ENCODE results near the gene NOL9. TPM values are rescaled to one million over a fixed set of nuclear protein-coding genes. Genes with fewer than 3 reads are reported as not detected.

The NOL9 gene
- total and polyA plus RNA-seq, 4 donors: 3.4 to 29.4 (median 16.7) TPM

DNA sequence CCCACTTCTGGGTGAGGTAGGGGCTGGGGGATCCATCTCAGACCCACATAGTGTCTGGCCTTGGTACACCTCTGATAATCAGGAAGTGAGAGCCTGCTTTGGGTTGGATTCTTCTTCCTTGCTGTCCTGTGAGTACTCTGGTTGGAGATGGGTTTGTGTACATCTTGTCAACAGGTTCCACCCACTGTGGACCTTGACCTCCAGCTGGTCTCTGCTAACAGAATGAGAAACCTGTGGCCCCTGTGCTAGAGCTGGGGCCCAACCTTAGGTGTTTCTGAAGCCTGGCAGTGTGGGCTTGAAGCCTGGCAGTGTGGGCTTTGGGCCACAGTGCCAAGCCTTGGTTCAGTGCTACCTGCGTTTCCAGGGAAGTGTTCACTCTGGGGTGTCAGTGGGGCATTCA is 28.1 kb upstream of the NOL9 start:
- no peak overlapping the region for H3K4me3 ChIP-seq
- H3K4me1 ChIP-seq (ENCODE audit: control insufficient read depth in 5 of 5, insufficient read depth in 5 of 5, low read length in 5 of 5): peaks cover 0 to 25% (median 8%) of the 10 kb centered on the region in 5 donors
- H3K9ac ChIP-seq (ENCODE audit: insufficient read depth in 1 of 2, low read length in 2 of 2): no peak overlapping the region
- TF ChIP-seq, protein P1, sequence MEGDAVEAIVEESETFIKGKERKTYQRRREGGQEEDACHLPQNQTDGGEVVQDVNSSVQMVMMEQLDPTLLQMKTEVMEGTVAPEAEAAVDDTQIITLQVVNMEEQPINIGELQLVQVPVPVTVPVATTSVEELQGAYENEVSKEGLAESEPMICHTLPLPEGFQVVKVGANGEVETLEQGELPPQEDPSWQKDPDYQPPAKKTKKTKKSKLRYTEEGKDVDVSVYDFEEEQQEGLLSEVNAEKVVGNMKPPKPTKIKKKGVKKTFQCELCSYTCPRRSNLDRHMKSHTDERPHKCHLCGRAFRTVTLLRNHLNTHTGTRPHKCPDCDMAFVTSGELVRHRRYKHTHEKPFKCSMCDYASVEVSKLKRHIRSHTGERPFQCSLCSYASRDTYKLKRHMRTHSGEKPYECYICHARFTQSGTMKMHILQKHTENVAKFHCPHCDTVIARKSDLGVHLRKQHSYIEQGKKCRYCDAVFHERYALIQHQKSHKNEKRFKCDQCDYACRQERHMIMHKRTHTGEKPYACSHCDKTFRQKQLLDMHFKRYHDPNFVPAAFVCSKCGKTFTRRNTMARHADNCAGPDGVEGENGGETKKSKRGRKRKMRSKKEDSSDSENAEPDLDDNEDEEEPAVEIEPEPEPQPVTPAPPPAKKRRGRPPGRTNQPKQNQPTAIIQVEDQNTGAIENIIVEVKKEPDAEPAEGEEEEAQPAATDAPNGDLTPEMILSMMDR (IDR thresholded peaks at IDR 0.05; ENCODE audit: control extremely low read depth, extremely low read depth): no peak
- no peaks in the 10 kb centered on the region for H3K27me3 ChIP-seq (ENCODE audit: control insufficient read depth in 3 of 3, insufficient read depth in 3 of 3, low read length in 2 of 3)
- H3K36me3 ChIP-seq (ENCODE audit: control insufficient read depth in 4 of 4, insufficient read depth in 4 of 4, low read length in 4 of 4): peaks cover 0 to 3% (median 1%) of the 10 kb centered on the region in 4 donors
- H3K9me3 ChIP-seq (ENCODE audit: control insufficient read depth in 4 of 4, insufficient read depth in 3 of 4, low read length in 3 of 4): no peaks in the 10 kb centered on the region
- WGBS, 2 donors: 82 to 95% methylated on average over 1 of the region's 1 CpG
- peak overlapping the region in 1 of 2 donors; percentile 21 for H3K27ac ChIP-seq (ENCODE audit: low read depth in 1 of 2, low read length in 1 of 2)
- DNase-seq (no peak), ATAC-seq (ENCODE audit: insufficient read depth, low FRiP score) (no peak)

DNA sequence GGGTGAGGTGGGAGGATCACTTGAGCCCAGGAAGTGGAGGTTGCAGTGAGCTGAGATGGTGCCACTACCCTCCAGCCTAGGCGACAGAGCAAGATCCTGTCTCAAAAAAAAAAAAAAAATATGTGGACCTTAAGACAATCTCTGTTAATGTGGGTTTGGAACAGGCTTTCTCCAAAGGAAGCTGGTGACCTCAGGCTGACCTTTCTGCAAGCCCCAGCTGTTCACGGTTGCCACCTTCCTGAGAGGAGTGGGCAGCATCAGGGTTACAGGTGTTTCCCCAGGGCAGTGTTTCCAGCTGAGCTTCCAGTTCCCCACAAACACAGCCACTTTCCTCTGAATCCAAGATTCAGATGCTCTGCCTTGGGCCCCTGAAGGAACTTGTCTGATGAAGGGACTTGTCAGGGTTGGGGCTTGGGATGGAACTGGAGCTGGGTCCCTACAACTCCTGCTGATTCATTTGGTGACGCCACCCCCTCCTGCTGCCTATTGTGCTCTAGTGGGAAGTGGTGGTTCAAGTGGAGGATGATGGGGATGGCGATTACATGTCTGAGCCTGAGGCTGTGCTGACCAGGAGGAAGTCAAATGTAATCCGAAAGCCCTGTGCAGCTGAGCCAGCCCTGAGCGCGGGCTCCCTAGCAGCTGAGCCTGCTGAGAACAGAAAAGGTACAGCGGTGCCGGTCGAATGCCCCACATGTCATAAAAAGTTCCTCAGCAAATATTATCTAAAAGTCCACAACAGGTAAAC is 27.4 kb upstream of the NOL9 start:
- peak overlapping the region; percentile 7 to 9 for H3K27ac ChIP-seq (ENCODE audit: low read depth in 1 of 2, low read length in 1 of 2)
- ATAC-seq (ENCODE audit: insufficient read depth, low FRiP score) (peak; percentile 13), DNase-seq (no peak)
- H3K9me3 ChIP-seq (ENCODE audit: control insufficient read depth in 4 of 4, insufficient read depth in 3 of 4, low read length in 3 of 4): no peaks in the 10 kb centered on the region
- peaks cover 0 to 2% (median 0%) of the 10 kb centered on the region in 4 donors for H3K36me3 ChIP-seq (ENCODE audit: control insufficient read depth in 4 of 4, insufficient read depth in 4 of 4, low read length in 4 of 4)
- H3K4me3 ChIP-seq: no peak overlapping the region
- H3K27me3 ChIP-seq (ENCODE audit: control insufficient read depth in 3 of 3, insufficient read depth in 3 of 3, low read length in 2 of 3): no peaks in the 10 kb centered on the region
- WGBS, 2 donors: 25 to 59% methylated on average over 10 of the region's 10 CpGs
- no peak overlapping the region for H3K9ac ChIP-seq (ENCODE audit: insufficient read depth in 1 of 2, low read length in 2 of 2)
- TF ChIP-seq, protein P1 (IDR thresholded peaks at IDR 0.05; ENCODE audit: control extremely low read depth, extremely low read depth): no peak
- peaks cover 0 to 25% (median 8%) of the 10 kb centered on the region in 5 donors for H3K4me1 ChIP-seq (ENCODE audit: control insufficient read depth in 5 of 5, insufficient read depth in 5 of 5, low read length in 5 of 5)

DNA sequence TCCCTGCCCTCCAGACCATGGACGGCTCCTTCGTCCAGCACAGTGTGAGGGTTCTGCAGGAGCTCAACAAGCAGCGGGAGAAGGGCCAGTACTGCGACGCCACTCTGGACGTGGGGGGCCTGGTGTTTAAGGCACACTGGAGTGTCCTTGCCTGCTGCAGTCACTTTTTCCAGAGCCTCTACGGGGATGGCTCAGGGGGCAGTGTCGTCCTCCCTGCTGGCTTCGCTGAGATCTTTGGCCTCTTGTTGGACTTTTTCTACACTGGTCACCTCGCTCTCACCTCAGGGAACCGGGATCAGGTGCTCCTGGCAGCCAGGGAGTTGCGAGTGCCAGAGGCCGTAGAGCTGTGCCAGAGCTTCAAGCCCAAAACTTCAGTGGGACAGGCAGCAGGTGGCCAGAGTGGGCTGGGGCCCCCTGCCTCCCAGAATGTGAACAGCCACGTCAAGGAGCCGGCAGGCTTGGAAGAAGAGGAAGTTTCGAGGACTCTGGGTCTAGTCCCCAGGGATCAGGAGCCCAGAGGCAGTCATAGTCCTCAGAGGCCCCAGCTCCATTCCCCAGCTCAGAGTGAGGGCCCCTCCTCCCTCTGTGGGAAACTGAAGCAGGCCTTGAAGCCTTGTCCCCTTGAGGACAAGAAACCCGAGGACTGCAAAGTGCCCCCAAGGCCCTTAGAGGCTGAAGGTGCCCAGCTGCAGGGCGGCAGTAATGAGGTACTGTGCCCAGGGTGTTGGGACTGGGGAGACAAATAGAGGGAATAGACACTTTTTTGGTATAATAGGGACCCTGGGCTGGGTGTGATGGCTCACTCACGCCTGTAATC is 26.5 kb upstream of the NOL9 start:
- peaks cover 0 to 25% (median 8%) of the 10 kb centered on the region in 5 donors for H3K4me1 ChIP-seq (ENCODE audit: control insufficient read depth in 5 of 5, insufficient read depth in 5 of 5, low read length in 5 of 5)
- ATAC-seq (ENCODE audit: insufficient read depth, low FRiP score) (no peak), DNase-seq (no peak)
- peaks cover 0 to 2% (median 0%) of the 10 kb centered on the region in 4 donors for H3K36me3 ChIP-seq (ENCODE audit: control insufficient read depth in 4 of 4, insufficient read depth in 4 of 4, low read length in 4 of 4)
- H3K4me3 ChIP-seq: peak overlapping the region; percentile 75
- H3K27ac ChIP-seq (ENCODE audit: low read depth in 1 of 2, low read length in 1 of 2): peak overlapping the region; percentile 88 to 96
- TF ChIP-seq, protein P1 (IDR thresholded peaks at IDR 0.05; ENCODE audit: control extremely low read depth, extremely low read depth): no peak
- no peaks in the 10 kb centered on the region for H3K27me3 ChIP-seq (ENCODE audit: control insufficient read depth in 3 of 3, insufficient read depth in 3 of 3, low read length in 2 of 3)
- peak overlapping the region; percentile 27 to 85 for H3K9ac ChIP-seq (ENCODE audit: insufficient read depth in 1 of 2, low read length in 2 of 2)
- 32 to 35% methylated on average over 19 of the region's 19 CpGs for WGBS, 2 donors
- H3K9me3 ChIP-seq (ENCODE audit: control insufficient read depth in 4 of 4, insufficient read depth in 3 of 4, low read length in 3 of 4): no peaks in the 10 kb centered on the region

Measured in lung (tissue), 12 donors.